ENCODE data around the gene GBF1. TPM values are rescaled to one million over a fixed set of nuclear protein-coding genes. Genes with fewer than 3 reads are reported as not detected.

The GBF1 gene
- polyA plus RNA-seq, 1 donor (not counting 4 experiments of a cell fraction or from before 2014, with no cell fraction given), result 17.4 TPM

- peaks cover 43% of the 10 kb centered on the region for H3K4me1 ChIP-seq (ENCODE audit: control insufficient read depth, extremely low read depth, insufficient read depth, low read length)
- H3K27ac ChIP-seq (ENCODE audit: control insufficient read depth, insufficient read depth, low read length), result peak overlapping the region; percentile 76
- no peak overlapping the region for H2AFZ ChIP-seq (ENCODE audit: control insufficient read depth, low read length)
- DNase-seq (ENCODE audit: low read depth, low spot score) (peak; percentile 70), FAIRE-seq (peak; percentile 90)
- H3K9me3 ChIP-seq (ENCODE audit: control insufficient read depth, low read depth, low read length), result no peaks in the 10 kb centered on the region
- peaks cover 6% of the 10 kb centered on the region for H3K79me2 ChIP-seq (ENCODE audit: control insufficient read depth, insufficient read depth, low read length)
- TF ChIP-seq CTCF (optimal IDR thresholded peaks at IDR 0.05 in 1 of 3, IDR thresholded peaks at IDR 0.05 in 1 of 3, conservative IDR thresholded peaks at IDR 0.05 in 1 of 3; ENCODE audit: extremely low read depth in 1 of 3, insufficient read depth in 2 of 3, low read length in 3 of 3) (no peak), EZH2 (IDR thresholded peaks at IDR 0.05; ENCODE audit: low read length) (no peak)
- H3K27me3 ChIP-seq (ENCODE audit: control insufficient read depth, extremely low read depth, insufficient read depth, low read length), result no peaks in the 10 kb centered on the region
- H3K9ac ChIP-seq (ENCODE audit: control insufficient read depth, extremely low read depth, insufficient read depth, low read length), result peak overlapping the region; percentile 68
- peaks cover 8 to 10% of the 10 kb centered on the region in 2 experiments for H3K36me3 ChIP-seq (ENCODE audit: control insufficient read depth in 2 of 2, extremely low read depth in 1 of 2, insufficient read depth in 2 of 2, low read length in 2 of 2)
- H3K9me1 ChIP-seq (ENCODE audit: control insufficient read depth, extremely low read depth, insufficient read depth, low read length), result peaks cover 4% of the 10 kb centered on the region
- no peaks in the 10 kb centered on the region for H4K20me1 ChIP-seq (ENCODE audit: control insufficient read depth, extremely low read depth, insufficient read depth, low read length)
- dilution Hi-C loops (cut with MboI; ENCODE audit: extremely low pct_ligation_motif_present, low sequenced_read_pairs), result no loop called here
- peak overlapping the region; percentile 80 for H3K4me2 ChIP-seq (ENCODE audit: control insufficient read depth, extremely low read depth, insufficient read depth, low read depth, low read length)
- H3K4me3 ChIP-seq (ENCODE audit: control insufficient read depth in 2 of 3, extremely low read depth in 1 of 3, insufficient read depth in 2 of 3, low read depth in 1 of 3, low read length in 3 of 3), result no peak overlapping the region
Observed at GRCh38 chr10:102344067-102344466, 98.7 kb downstream of the GBF1 start.

GRCh38 chr10:102347236-102347828 is 102.0 kb downstream of the GBF1 start:
- TF ChIP-seq EZH2 (IDR thresholded peaks at IDR 0.05; ENCODE audit: low read length), result no peak
- TF ChIP-seq CTCF (optimal IDR thresholded peaks at IDR 0.05 in 1 of 3, IDR thresholded peaks at IDR 0.05 in 1 of 3, conservative IDR thresholded peaks at IDR 0.05 in 1 of 3; ENCODE audit: extremely low read depth in 1 of 3, insufficient read depth in 2 of 3, low read length in 3 of 3), result peak; percentile 69 to 90 (median 82)
- dilution Hi-C loops (cut with MboI; ENCODE audit: extremely low pct_ligation_motif_present, low sequenced_read_pairs), result no loop called here
- Histone ChIP-seq H3K4me2 (ENCODE audit: control insufficient read depth, extremely low read depth, insufficient read depth, low read depth, low read length) (no peak overlapping the region), H3K9ac (ENCODE audit: control insufficient read depth, extremely low read depth, insufficient read depth, low read length) (no peak overlapping the region), H3K9me3 (ENCODE audit: control insufficient read depth, low read depth, low read length) (no peaks in the 10 kb centered on the region), H3K4me3 (ENCODE audit: control insufficient read depth in 2 of 3, extremely low read depth in 1 of 3, insufficient read depth in 2 of 3, low read depth in 1 of 3, low read length in 3 of 3) (no peak overlapping the region), H3K27me3 (ENCODE audit: control insufficient read depth, extremely low read depth, insufficient read depth, low read length) (no peaks in the 10 kb centered on the region), H4K20me1 (ENCODE audit: control insufficient read depth, extremely low read depth, insufficient read depth, low read length) (peaks cover 3% of the 10 kb centered on the region), H3K9me1 (ENCODE audit: control insufficient read depth, extremely low read depth, insufficient read depth, low read length) (peaks cover 4% of the 10 kb centered on the region), H3K36me3 (ENCODE audit: control insufficient read depth in 2 of 2, extremely low read depth in 1 of 2, insufficient read depth in 2 of 2, low read length in 2 of 2) (peaks cover 17 to 23% of the 10 kb centered on the region in 2 experiments), H3K79me2 (ENCODE audit: control insufficient read depth, insufficient read depth, low read length) (peaks cover 7% of the 10 kb centered on the region), H2AFZ (ENCODE audit: control insufficient read depth, low read length) (no peak overlapping the region), H3K4me1 (ENCODE audit: control insufficient read depth, extremely low read depth, insufficient read depth, low read length) (peaks cover 25% of the 10 kb centered on the region), H3K27ac (ENCODE audit: control insufficient read depth, insufficient read depth, low read length) (no peak overlapping the region)
- DNase-seq (ENCODE audit: low read depth, low spot score) (no peak), FAIRE-seq (peak; percentile 34)
